ENCODE results near the gene GBP6.
"Not testable (repeated sequence)": the region's sequence is repeated elsewhere in the genome, so short reads cannot be mapped to it uniquely, and the experiment has no call there.

The GBP6 gene

DNA sequence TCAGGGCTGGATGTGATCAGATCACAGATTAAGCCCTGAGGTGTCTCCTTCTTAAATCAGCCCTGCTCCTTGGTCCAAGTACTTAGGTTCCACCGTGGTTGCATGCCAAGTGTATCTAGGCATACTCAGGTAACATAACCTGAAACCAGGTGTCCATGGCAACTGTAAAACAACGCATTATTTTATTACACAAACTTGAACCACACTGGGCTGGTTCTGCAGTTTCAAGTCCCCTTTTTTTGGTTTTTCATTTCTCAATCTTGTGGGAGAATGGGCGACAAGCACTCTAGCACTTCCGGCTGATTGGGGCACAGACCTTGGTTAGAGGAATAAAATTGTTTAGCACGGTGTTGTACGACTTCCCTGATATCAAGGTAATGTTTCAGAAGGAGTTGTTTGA is 65.2 kb downstream of the GBP6 start:
- Histone ChIP-seq H3K4me1 (ENCODE audit: control insufficient read depth, low read depth, low read length) (no peaks in the 10 kb centered on the region), H3K36me3 (ENCODE audit: control insufficient read depth, low read depth, low read length) (no peaks in the 10 kb centered on the region), H3K9ac (ENCODE audit: low read length) (no peak overlapping the region), H3K9me3 (ENCODE audit: control insufficient read depth, low read depth, low read length) (no peaks in the 10 kb centered on the region), H3K27me3 (ENCODE audit: control insufficient read depth, insufficient read depth, low read length) (no peaks in the 10 kb centered on the region), H3K4me3 (ENCODE audit: low read length) (no peak overlapping the region), H3K27ac (ENCODE audit: low read length) (no peak overlapping the region)

DNA sequence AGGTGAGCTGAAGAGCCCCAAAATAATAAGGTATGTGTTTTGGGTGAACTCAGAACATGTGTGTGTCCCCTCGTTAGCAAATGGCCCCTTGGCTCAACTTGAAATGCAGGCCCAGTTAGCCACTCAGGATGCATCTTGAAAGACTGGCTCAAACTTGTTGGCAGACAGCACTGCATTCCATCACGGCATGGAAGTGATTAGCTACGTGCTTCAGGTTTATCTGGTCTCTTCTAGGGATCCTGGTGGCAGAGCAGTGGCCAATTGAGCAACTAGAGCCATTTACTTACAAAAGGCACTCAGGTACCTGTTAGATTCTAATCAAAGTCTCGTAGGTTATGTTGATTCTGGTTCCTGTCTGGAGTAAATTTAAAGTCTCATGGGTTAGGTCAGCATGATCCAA is 65.8 kb downstream of the GBP6 start:
- not testable (repeated sequence) for H3K9ac ChIP-seq (ENCODE audit: low read length); H3K27ac ChIP-seq (ENCODE audit: low read length); H3K4me3 ChIP-seq (ENCODE audit: low read length); H3K9me3 ChIP-seq (ENCODE audit: control insufficient read depth, low read depth, low read length); H3K4me1 ChIP-seq (ENCODE audit: control insufficient read depth, low read depth, low read length); H3K36me3 ChIP-seq (ENCODE audit: control insufficient read depth, low read depth, low read length); H3K27me3 ChIP-seq (ENCODE audit: control insufficient read depth, insufficient read depth, low read length)

DNA sequence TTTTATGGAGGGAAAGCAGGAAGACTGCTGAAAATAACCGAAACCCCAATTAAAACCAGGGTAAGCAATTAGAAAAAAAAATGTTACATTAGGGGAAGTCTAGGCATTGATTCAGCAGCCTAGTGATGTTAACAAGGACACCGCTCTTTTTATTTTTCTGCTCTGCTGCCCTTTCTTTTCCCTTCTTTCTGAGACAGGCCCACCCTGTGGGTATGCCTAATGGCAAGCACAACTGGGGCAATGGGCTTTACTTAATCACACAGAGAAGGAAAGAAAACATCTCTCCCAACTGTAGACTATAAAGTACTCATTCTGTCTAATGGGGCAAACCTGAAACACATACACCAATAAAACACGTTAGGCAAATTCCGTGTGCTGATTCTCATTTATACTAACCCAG is 69.6 kb downstream of the GBP6 start:
- no peak overlapping the region for H3K9ac ChIP-seq (ENCODE audit: low read length)
- no peaks in the 10 kb centered on the region for H3K36me3 ChIP-seq (ENCODE audit: control insufficient read depth, low read depth, low read length)
- no peak overlapping the region for H3K4me3 ChIP-seq (ENCODE audit: low read length)
- H3K4me1 ChIP-seq (ENCODE audit: control insufficient read depth, low read depth, low read length) = no peaks in the 10 kb centered on the region
- H3K27me3 ChIP-seq (ENCODE audit: control insufficient read depth, insufficient read depth, low read length) = no peaks in the 10 kb centered on the region
- H3K9me3 ChIP-seq (ENCODE audit: control insufficient read depth, low read depth, low read length) = no peaks in the 10 kb centered on the region
- H3K27ac ChIP-seq (ENCODE audit: low read length) = no peak overlapping the region

DNA sequence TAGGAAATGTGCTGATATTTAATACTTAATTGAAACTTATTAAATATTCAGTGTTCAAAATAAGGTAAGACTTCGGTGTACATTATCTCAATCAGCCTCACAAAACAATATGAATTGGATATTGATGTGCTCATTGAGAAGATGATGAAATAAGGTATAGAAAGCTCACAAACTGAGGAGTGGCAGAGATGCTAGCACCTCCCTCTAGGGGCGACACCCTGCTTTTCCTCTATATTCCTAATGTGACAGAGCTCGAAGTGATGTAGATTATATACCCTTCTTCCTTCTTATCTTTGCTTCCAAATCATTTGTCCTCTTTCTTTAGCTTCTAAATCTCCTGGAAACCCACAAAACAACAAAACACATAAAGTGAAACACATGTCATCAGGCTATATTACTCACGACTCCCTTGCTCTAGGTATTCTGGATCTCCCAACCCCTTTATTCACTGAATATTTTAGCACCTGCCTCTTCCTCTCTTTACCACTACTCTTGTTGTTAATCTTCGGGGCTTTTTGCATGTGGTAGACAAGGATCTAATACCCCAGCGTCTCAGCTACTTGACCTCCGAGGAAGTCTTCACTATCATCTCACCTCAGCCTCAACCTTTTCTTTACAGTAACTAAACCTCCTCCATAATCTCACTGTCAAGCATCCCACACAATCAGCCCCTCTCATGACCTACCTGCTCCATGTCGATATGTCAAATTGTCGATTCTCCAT is 70.4 kb downstream of the GBP6 start:
- H3K9ac ChIP-seq (ENCODE audit: low read length); H3K9me3 ChIP-seq (ENCODE audit: control insufficient read depth, low read depth, low read length); H3K27me3 ChIP-seq (ENCODE audit: control insufficient read depth, insufficient read depth, low read length); H3K4me1 ChIP-seq (ENCODE audit: control insufficient read depth, low read depth, low read length); H3K36me3 ChIP-seq (ENCODE audit: control insufficient read depth, low read depth, low read length); H3K4me3 ChIP-seq (ENCODE audit: low read length); H3K27ac ChIP-seq (ENCODE audit: low read length): not testable (repeated sequence)

Data from iPS-18a (cell line).